Globus pallidus (tissue), 1 donor: ENCODE results near the gene SNCAIP.
"Not testable (repeated sequence)": the region's sequence is repeated elsewhere in the genome, so short reads cannot be mapped to it uniquely, and the experiment has no call there.

Experiments used
- DNase-seq: peaks from one replicate; pipeline ENCODE4 v3.0.0-alpha.2; 2015; ENCODE audit warnings: low spot score

SNCAIP gene

DNA sequence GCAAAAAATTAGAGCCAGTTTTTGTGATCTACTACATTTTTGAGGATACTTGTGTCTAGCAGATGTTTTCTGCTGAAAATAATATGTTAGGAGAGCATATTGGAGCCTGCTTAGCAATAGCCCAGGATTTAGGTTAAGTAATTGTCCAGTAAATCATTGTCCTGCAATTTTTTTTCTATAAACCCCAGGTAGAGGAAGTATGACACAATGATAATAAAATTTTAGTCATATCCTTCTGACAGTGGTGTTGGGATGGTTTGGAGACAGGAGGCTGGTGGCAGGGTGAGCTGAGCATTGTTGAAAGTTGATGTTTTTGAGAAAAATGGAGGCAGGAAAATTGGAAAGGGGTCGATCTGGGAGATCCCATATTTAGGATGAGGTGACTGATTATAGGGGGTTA is 3.5 kb downstream of the SNCAIP start:
- no peak for DNase-seq

DNA sequence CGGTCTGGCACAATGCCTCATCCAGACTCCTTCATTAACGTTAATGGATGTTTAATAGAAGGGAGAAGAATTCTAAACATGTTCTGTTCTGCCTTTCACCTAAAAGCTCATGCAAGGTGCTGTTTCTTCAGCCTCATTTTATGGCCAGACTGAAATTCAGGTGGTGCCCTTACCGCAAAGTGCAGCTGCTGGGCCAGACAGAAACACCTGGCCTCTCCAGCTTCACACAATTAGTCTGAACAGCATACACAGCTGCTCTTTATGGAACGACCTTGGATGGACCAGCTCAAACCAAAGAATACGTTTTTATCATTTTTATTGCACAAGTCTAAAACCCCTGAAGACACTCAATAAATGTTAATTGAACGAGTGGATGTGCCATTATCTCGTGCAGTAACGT is 4.6 kb downstream of the SNCAIP start:
- no peak for DNase-seq

DNA sequence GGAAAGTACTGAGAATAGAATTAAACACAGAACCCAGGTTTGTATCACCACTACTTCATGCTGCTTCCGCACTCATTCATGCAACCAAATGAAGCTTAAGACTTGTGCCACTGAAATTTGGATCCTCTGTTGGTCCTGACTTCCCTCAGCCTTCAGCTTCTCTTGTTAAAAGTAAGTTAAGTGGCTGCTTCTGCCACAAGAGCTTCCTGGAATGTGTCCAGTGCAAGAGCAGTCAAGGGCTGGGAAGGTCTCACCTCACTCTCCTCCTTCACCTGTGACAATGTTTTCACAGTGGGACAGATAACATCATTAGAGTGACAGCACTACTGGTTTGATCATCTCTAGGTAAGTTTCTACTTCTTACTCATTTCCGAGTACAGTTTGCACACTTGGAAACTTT is 7.9 kb downstream of the SNCAIP start:
- no peak for DNase-seq

DNA sequence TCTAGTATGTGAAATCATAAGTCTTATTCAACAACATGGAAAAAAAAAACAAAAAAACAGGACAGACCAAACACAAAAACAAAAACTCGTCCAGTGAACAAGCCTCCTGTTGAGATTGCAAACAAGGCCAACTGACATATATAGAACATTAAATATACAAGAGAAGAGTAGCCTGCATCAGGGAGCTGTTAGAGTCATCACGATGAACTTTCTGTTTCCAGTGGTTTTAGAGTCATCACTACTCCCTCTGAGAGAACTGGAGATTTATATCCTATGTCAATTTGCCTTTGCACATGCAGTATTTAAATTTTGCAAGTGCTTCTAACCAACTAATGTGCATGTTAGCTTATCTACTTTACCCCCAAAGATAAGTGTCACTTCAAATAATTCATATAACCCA is 9.9 kb downstream of the SNCAIP start:
- DNase-seq: no peak

DNA sequence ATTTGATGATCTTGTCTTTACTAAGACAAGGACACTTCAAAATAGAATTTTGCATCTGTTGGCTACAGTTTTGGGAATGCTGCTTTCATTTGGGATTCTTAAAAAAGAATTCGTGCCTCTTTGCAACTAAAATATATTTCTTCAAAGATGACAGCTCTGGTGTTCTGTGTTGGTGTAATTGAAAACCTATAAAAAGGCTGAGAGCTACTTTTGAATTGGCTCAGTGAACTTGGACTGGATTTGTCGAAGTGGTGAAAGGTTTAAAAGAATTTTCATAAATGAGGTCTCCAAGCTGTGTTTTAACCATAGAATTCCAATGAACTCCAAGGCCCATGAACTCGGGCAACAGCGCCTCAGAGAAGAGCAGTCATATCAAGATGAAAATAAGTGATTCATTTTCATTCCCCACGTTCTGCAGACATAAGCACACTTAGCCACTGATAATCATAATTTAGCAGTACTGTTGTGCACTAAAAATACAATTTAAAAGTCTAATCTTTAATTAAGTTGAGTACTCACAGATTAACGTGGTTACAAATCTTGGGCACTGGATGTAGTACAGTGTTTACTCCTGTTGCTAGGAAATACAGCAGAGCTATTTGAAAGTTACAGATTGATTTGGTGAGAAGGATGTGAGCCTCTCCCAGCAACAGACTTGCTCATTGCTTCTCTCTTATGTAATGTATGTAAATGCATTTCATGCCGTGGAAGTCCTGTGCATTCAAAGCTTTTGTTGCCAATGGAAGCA is 10.9 kb downstream of the SNCAIP start:
- DNase-seq: no peak

DNA sequence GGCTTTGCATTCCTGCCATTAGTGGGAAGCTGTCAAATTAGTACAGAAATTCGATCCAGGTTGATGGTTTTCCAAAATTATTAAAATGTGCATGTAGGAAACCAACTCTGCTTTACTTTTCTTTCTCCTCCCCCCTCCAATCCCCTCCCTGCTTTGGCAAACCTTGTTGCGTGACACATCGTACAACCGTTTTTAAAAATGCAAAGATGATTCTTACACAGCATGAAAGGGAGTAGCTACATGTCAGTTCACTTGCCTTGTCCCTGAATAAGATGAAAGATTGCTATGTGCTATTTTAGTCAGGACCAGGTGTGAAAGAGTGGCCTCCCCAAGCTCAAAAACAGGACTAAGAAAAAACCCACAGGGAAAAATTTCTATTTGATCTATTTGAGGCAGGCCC is 11.7 kb downstream of the SNCAIP start:
- no peak for DNase-seq

DNA sequence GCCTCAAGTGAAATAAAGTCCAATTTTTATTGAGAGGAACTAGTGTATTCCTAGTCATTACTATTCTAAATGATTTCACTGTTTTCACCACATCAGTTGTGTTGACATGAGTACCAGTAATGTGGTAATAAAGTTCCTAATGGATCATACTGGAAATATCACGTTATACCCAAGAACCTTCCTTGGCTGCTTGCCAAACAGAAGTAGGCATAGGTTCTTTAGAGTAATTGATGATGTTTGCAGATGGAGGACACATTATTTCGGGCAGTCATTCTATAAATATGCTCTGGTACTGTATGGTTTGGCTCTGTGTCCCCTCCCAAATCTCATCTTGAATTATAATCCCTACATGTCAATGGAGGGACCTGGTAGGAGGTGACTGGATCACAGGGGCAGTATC is 15.1 kb downstream of the SNCAIP start:
- no peak for DNase-seq

DNA sequence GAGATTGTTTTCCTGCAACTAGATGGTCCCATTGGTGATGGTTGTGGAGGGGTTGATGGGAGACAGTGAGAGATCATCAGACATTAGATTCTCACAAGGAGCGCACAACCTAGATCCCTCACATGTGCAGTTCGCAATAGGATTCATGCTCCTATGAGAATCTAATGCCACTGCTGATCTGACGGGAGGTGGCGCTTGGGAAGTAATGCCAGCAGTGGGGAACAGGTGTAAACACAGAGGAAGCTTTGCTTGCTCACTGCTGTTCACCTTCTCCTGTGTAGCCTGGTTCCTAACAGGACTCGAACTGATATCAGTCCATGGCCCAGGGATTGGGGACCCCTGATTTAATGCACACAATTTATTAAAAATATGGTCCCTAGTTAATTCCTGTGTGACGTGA is 18.8 kb downstream of the SNCAIP start:
- DNase-seq: no peak

DNA sequence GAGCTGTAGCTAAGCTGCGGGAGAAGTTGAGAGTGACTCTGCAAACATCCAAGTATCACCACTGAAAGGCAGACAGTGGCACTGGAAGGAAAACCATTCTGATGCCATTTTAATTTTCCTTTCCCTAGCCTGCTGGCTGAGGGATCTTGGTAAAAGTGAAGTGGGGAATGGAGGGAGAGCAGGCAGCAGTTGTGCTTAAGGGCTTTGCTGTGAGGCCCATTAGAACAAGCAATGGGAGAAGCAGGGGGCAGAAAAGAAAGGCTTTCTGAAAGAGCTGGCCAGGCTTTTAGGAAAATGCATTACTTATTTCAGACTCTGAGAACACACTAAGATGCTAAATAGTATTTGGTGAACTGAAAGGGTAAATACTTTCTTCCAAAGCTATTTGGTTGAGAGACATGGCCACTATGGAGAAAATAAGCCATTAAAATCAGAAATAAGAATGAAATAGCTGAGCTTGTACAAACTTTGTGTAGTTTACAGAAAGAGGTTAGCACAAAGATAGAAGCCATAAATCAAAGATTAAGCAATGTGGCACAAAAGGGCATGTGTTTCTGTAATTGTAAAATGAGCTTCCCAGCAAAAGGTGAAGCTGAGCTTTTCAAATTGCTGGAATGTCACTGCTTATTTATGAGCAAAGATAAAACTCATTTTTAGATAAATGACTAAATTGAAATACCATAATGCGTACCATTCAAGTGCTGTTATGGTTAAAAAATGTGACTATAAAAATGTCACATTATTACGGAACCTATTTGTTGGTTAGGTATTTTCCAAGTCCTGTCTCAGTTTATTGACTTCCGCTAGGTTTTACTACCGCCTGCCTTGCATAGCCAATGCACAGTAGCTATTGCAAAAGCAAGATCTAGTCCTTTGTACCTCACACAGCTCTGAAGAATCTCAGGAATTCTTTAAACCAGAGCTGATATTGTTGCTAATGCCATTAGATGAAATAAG is 20.8 kb downstream of the SNCAIP start:
- DNase-seq: no peak

DNA sequence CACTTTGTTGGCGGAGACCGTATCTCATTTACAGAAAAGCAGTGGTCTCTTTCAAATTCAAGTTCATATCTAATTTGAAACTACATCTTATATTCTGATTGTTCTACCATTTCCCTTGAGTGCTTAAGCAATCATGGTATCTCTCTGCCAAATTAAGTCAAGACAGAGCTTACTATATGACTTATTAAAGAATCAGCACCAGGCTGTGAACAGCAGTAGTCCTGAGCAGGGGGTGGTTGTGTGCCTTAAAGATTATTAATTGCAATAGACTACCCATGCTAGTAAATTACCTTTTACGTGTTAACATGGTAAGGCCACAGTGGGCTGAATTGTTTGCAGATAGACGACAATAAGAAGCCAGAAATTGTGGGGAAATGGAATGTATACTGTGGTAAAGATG is 21.5 kb downstream of the SNCAIP start:
- no peak for DNase-seq

DNA sequence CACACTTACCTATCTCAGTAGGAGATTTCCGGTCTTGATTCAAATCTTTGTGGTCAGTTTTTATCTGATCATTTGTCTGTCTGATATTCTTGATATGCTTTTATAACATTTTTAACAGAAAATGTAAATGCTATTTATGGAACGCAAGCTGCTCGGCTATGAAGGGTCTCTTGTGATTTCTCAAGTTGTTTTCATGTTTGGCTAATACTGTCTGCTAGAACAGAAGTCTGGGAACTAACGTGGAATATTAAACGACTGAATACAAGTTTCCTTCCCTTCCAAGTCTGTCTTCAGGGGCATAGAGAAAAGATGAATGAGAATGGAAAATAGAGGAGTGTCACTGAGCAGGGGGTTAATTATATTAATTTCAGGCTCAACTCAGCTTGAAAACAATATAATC is 27.6 kb downstream of the SNCAIP start:
- no peak for DNase-seq

DNA sequence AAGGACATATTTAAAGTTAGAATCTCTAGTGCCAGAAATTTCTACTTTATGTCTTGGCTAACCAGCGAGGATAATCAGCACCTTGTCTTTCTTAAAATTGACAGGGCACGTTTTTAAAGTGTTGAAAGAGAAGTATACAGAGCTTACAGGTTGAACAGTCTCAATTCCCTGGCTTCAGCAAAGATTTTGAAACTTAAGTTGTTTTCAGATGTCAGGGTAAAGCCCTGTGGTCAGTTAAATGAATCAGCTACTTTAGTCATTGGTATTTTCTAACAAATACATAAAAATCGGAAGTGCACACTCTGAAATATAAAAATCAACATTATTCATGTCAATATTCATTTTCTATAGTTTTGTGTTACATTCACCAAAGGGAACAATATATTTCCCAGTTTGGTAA is 29.1 kb downstream of the SNCAIP start:
- DNase-seq: no peak

DNA sequence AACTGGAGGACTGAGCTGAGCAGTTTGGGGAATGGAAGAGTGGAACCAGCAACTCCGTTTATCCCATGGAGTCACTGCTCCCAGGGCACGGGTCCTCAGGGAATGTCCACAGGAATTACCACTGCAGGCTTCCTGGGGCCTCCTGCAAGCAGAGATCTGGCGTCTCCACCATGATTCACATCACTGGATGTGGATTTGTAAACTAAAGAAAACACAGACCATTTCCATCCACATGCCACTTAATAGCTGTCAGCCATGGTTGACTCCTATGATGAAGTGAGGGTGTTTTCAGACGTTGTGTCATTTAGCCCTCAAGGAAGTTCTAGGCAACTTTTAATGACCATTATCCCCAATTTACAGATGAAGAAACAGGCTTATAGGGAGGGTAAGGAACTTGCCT is 30.2 kb downstream of the SNCAIP start:
- DNase-seq: no peak

DNA sequence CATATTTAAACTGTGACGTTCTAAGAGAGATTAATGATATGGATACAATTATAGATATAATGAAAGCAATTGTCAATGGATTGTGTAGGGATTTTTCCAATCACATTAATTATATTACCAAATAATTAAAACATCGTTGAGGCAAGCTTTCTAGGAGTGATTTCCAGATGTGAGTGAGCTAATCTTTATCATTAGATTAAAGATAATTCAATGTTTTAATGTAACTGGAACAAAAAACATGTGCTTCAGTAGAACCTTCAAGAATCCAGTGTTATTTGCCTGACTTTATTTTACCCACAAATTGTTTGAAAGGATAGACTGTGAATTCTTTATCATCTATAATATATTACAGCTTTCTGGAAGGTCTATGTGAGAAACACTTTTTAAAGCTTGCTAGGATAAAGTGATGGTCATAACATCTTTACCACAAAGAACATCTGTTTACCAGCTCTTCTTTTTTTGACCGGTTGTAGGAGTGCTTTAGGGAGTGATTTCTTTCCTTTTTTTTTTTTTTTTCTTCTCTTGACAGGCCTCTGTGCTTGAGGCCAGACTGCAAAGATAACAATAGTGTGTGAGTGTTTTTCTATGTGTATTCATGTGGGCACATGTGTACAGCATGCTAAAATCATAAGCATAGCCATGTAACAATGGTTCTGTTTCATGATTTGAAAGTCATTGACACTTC is 35.0 kb downstream of the SNCAIP start:
- DNase-seq: no peak

DNA sequence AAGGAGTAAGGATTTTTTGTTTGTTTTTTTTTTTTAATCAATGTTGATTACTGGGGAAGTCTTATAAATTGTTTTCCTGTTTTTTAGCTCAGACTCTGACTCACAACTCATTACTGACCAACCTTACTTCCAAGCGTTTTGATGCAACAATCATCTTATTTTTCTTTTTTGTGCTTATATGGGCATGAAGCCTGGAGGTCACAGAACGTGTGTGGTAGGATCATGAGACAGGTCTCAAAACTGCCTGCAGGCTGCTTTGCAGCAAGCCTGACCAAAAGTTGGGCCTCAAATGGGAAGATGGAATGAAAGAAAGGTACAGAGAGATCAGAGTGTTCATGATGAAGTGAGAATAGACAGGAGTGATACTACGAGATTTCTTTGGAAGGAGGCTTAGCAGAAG is 38.5 kb downstream of the SNCAIP start:
- no peak for DNase-seq

DNA sequence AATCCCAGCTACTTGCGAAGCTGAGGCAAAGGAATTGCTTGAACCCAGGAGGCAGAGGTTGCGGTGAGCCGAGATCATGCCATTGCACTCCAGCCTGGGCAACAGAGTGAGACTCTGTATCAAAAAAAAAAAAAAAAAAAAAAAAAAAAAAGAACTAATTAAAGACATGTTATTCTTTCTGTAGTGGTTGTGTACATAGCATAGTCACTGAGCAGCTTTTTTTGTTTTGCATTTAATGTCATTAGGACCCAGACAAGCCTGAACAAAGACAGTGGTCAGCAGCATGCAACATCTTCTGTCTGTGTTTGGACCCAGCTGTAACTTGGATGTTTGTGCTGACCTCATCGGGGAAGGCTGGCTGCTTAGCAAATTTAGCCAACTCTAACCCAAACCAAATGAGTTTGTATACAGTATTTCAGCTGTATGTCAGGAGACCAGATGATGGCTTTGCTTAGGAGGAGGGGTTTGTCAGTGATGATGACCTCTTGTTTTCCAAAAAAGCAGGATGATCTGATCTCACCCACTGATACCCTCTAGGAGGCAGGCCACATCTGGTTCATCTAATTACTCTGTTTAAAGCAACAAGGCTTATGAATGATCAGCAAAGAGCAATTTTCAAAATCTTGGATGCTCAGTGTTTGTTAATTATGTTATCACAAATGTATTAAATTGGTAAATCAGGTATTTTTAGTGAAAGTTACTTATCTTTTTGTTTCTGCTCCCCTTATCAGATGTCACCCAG is 39.5 kb downstream of the SNCAIP start:
- no peak for DNase-seq

DNA sequence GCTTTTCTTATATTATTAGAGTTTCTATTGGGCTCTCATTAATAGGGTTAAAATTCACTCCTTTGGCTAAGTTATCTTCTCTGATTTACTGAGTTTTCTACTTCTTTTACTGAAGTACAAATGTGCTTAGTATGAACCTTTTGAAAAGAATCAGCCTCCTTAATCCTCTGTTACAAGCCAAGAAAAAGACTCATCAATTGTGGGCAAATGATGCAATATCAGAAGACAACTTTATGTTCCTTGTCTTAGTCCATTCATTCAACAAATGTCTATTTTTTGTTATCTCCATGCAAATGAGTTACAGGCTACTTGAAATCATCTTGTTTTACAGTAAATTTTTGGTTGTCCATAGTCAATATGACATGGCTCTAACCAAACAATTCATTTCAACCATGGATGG is 40.3 kb downstream of the SNCAIP start:
- DNase-seq: no peak

DNA sequence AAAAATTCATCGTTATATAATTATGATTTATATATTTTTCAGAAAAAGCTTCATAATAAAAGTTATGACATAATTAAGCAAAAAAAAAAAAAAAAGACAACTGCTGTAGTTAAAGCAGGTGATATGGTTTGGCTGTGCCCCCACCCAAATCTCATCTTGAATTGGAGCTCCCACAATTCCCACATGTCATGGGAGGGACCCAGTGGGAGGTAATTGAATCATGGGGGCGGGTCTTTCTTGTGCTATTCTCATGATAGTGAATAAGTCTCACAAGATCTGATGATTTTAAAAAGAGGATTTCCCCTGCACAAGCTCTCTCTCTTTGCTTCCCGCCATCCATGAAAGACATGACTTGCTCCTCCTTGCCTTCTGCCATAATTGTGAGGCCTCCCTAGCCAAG is 41.3 kb downstream of the SNCAIP start:
- DNase-seq: not testable (repeated sequence)

DNA sequence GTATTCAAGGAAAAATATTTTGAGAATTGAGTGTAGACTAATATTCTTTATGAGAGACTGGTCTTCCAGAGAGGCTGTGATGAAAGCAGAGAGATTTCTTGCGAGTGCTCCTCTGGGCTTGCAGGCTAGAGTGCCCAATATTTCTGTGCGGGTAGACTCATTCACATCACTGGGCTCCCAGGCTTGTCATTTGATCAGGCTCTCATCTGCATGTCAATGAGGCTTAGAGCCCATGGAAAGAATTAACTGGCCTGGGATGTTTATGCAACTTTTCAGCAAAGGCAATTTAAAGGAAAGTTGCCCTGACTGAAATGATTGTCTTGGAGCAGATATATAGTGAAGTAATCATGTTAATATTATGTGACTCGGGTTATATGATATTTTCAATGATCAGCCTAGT is 42.3 kb downstream of the SNCAIP start:
- peak; percentile 47 for DNase-seq

DNA sequence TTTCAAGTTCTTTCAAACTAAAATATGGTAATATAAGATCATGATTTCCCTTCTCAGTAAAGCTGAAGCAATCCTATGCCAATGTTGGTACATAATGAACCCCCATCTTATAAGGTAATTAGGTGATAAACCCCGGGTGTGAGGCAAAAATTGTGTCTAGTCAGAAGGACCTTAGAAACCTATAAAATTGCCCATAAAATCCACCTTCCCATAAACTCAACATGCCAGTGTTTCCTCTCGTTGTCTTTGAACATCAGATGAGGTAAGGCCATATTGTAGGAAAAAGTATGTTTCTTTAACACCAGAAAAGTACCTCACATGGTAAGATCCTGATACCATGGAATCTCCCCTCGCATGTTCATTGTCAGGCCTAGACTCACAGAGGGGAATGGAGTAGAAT is 43.3 kb downstream of the SNCAIP start:
- no peak for DNase-seq

DNA sequence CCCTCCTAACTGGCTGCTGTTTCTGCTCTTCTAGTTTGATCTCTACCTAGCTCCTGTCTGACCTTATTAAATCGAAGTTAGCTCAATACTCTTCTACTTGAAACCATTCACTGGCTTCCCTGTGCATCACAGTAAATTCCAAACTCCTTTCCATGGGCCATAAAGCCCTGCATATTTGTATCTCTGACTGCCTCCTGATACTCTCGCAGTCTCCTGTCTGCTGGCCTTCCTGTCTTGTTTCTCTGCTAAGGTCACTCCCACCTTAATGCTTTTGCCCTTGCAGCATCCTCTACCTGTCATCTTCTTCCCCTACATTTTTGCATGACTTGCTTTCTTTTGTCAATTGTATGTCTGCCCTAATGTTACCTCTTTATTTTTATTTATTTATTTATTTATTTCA is 44.8 kb downstream of the SNCAIP start:
- DNase-seq: no peak

DNA sequence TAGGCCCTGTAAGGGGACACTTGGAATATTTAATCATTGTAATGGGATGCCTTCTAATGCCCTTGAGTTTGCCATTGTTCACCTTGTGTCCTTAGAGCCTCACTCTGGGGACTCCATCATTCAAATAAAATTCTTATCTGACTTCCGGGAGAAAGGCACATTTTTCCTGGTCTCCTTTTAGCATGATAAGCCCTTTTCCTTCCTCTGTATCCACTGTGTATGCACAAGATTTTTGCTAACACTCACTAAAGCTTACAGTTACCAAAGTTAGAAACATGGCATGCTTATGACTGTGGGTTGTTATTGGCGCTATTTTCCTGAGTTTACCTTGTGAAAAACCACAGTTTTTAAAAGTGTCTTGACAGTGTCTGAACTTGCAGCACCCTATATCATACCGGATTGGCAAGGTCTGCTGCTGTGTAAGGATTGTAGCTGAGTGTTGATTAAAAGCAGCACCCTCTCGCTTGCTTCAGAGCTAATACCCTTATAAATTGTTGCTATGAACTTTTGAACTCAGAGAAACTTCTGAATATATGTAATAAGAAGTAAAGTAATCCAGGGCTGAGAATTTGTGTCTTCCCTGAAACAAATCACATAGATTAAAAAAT is 46.4 kb downstream of the SNCAIP start:
- no peak for DNase-seq
